Caco-2 (cell line): ENCODE data around the gene TXNDC12. TPM values are rescaled to one million over a fixed set of nuclear protein-coding genes. Genes with fewer than 3 reads are reported as not detected.

Experiments
- BruUV-seq: library from RNA; stranded (reverse); fragments of 400-500 nt; replicated peaks from 2 replicates; lab custom pipeline; 2021; lab: Mats Ljungman, UMichigan
- CTCF ChIA-PET: fragments of 300-600 bp; sonication (Branson Sonifier 250); formaldehyde crosslinking; loops from one replicate; lab custom pipeline; 2022; ENCODE audit warnings: antibody characterized with exemption; lab: Charles Lee
- POLR2A ChIA-PET: fragments of 300-600 bp; sonication (Branson Sonifier 250); formaldehyde crosslinking; loops from one replicate; lab custom pipeline; 2022; ENCODE audit warnings: antibody characterized with exemption; lab: Charles Lee
- DNase-seq, 2 experiments: peaks; one replicate each; pipeline versions ENCODE4 v3.0.0 to v3.0.0-alpha.2; 2020 to 2022
- H3K27me3 ChIP-seq: replicated peaks from 2 replicates; pipeline ENCODE4 v1.6.0; 2011; ENCODE audit warnings: low read length; ENCODE audit not compliant: control insufficient read depth, insufficient read depth
- H3K36me3 ChIP-seq: 2 replicates; pipeline ENCODE4 v1.5.1; 2011; ENCODE audit warnings: low read length; ENCODE audit not compliant: control insufficient read depth, insufficient read depth
- H3K4me1 ChIP-seq: fragments of 250-450 bp; sonication (Bioruptor Pico); 2 replicates; pipeline ENCODE4 v1.5.1; 2020; ENCODE audit warnings: mild to moderate bottlenecking
- H3K4me3 ChIP-seq: 2 replicates; pipeline ENCODE4 v1.5.1; 2011; ENCODE audit warnings: low read depth, mild to moderate bottlenecking, control low read depth, low read length
- H3K9me3 ChIP-seq: fragments of 250-450 bp; sonication (Bioruptor Pico); 2 replicates; pipeline ENCODE4 v1.5.1; 2020; ENCODE audit warnings: mild to moderate bottlenecking, moderate library complexity
- H3K27ac Mint-ChIP-seq: one replicate; pipeline ENCODE4 v1.8.0; 2022; ENCODE audit warnings: mixed read lengths; ENCODE audit not compliant: unreplicated experiment
- H3K27me3 Mint-ChIP-seq: one replicate; pipeline ENCODE4 v1.8.0; 2022; ENCODE audit warnings: mixed read lengths; ENCODE audit not compliant: insufficient read depth, unreplicated experiment
- H3K36me3 Mint-ChIP-seq: one replicate; pipeline ENCODE4 v1.8.0; 2022; ENCODE audit warnings: mild to moderate bottlenecking, mixed read lengths; ENCODE audit not compliant: insufficient read depth, unreplicated experiment
- H3K4me1 Mint-ChIP-seq: one replicate; pipeline ENCODE4 v1.8.0; 2022; ENCODE audit warnings: low read depth, mixed read lengths; ENCODE audit not compliant: unreplicated experiment
- H3K4me3 Mint-ChIP-seq: one replicate; pipeline ENCODE4 v1.8.0; 2022; ENCODE audit warnings: mild to moderate bottlenecking, moderate library complexity, mixed read lengths; ENCODE audit not compliant: unreplicated experiment
- H3K9me3 Mint-ChIP-seq: one replicate; pipeline ENCODE4 v1.8.0; 2022; ENCODE audit warnings: mixed read lengths; ENCODE audit not compliant: unreplicated experiment
- intact Hi-C: fragments of 100-400 bp; cut with micrococcal nuclease; formaldehyde crosslinking; loops from one replicate; pipeline ENCODE4 v1.10.0; 2022; ENCODE audit not compliant: unreplicated experiment
- total RNA-seq: library from RNA; stranded (reverse); gene quantifications from 2 replicates; pipeline ENCODE4 v1.2.3, GENCODE V29; 2022
- TF ChIP-seq, protein P1 (sequence below), 2 experiments: fragments of 200-600 bp in 1 of 2; IDR thresholded peaks; 1 replicate in 1 of 2; 2 replicates in 1 of 2; pipeline versions ENCODE4 v1.5.1 to v1.8.0; 2011 to 2022; ENCODE audit warnings: antibody characterized with exemption in 1 of 2, control low read depth in 1 of 2, inconsistent platforms in 1 of 2, low read depth in 1 of 2, low read length in 1 of 2, mild to moderate bottlenecking in 1 of 2, moderate library complexity in 1 of 2; ENCODE audit not compliant: insufficient read depth in 1 of 2, severe bottlenecking in 1 of 2, unreplicated experiment in 1 of 2

Gene TXNDC12
- total RNA-seq, 1 experiment from 2014 or later: 61.1 TPM

DNA sequence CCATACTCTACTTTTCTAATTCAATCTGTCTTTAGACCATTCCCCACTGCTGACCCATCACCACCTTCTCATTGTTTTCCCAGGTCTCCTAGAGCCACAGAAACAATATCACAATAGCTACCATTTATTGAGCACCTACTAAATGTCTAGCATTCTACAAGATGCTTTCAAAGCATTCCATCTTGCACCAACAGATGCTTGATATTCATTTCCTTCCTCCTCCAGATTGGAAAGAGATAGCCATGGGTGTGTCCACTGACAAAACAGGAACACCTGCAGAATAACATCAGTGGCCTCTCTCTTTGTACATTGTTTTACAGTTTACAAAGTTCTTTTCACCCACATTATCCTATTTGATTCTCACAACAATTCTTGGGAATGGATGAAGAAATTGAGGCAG is 66.7 kb downstream of the TXNDC12 start:
- POLR2A ChIA-PET: interaction anchor here (0.5 kb wide), 1 partner anchor 700 kb away, joined by 5 read pairs; no protein-coding TSS in a partner anchor
- Mint-ChIP-seq H3K27ac (no peak overlapping the region), H3K4me1 (peaks cover 16% of the 10 kb centered on the region), H3K4me3 (no peak overlapping the region), H3K9me3 (no peaks in the 10 kb centered on the region), H3K36me3 (no peaks in the 10 kb centered on the region), H3K27me3 (no peaks in the 10 kb centered on the region)
- no peaks in the 10 kb centered on the region for H3K27me3 ChIP-seq
- DNase-seq: no peak
- H3K4me3 ChIP-seq: no peak overlapping the region
- no peaks in the 10 kb centered on the region for H3K4me1 ChIP-seq
- H3K9me3 ChIP-seq: no peaks in the 10 kb centered on the region
- no peaks in the 10 kb centered on the region for H3K36me3 ChIP-seq
- intact Hi-C loops: no loop called here
- no TSS peak for BruUV-seq
- TF ChIP-seq, protein P1, sequence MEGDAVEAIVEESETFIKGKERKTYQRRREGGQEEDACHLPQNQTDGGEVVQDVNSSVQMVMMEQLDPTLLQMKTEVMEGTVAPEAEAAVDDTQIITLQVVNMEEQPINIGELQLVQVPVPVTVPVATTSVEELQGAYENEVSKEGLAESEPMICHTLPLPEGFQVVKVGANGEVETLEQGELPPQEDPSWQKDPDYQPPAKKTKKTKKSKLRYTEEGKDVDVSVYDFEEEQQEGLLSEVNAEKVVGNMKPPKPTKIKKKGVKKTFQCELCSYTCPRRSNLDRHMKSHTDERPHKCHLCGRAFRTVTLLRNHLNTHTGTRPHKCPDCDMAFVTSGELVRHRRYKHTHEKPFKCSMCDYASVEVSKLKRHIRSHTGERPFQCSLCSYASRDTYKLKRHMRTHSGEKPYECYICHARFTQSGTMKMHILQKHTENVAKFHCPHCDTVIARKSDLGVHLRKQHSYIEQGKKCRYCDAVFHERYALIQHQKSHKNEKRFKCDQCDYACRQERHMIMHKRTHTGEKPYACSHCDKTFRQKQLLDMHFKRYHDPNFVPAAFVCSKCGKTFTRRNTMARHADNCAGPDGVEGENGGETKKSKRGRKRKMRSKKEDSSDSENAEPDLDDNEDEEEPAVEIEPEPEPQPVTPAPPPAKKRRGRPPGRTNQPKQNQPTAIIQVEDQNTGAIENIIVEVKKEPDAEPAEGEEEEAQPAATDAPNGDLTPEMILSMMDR (IDR thresholded peaks at IDR 0.05; ENCODE audit: insufficient read depth in 1 of 2, low read depth in 1 of 2, low read length in 1 of 2, severe bottlenecking in 1 of 2, unreplicated experiment in 1 of 2): no peak
- CTCF ChIA-PET: interaction anchor here (0.6 kb wide), 1 partner anchor 103 kb away, joined by 5 read pairs; no protein-coding TSS in a partner anchor

DNA sequence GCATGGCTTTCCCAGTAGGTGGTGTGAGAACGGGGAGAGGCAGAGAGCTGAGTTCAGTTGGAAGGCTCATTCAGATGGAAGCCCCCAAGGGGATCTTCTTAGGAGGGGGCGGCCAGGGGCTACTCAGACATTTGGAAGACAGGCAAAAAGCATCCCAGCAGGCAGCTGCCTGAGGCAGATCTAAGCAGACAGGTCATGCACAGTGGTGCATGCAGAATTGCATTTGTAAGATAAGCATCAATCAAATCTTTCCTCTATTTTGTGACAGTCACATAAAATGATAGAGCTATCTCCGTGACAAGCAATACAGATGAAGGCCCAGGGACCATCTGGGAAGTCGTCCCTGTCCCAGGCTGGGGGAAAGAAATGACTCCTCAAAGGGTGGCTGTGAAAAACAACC is 68.3 kb downstream of the TXNDC12 start:
- TF ChIP-seq, protein P1 (IDR thresholded peaks at IDR 0.05; ENCODE audit: insufficient read depth in 1 of 2, low read depth in 1 of 2, low read length in 1 of 2, severe bottlenecking in 1 of 2, unreplicated experiment in 1 of 2): no peak
- H3K4me3 ChIP-seq: no peak overlapping the region
- no peaks in the 10 kb centered on the region for H3K27me3 Mint-ChIP-seq

DNA sequence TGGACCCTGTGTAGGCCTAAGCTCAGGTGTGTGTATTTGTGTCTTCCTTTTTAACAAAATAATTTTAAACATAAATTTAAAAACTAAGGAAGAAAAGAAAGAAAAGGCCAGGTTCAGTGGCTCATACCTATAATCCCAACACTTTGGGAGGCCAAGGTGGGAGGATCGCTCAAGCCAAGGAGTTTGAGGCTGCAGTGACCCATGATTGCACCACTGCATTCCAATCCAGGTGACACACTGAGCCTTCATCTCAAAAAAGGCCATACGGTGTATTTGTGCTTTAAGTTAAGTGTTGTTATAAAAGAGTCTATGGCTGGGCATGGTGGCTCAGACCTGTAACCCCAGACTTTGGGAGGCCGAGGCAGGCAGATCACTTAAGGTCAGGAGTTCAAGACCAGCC is 72.8 kb downstream of the TXNDC12 start:
- BruUV-seq: no TSS peak
- DNase-seq: no peak
- peaks cover 20% of the 10 kb centered on the region for H3K4me1 ChIP-seq
- H3K36me3 ChIP-seq: no peaks in the 10 kb centered on the region
- no peaks in the 10 kb centered on the region for H3K9me3 ChIP-seq
- TF ChIP-seq, protein P1 (IDR thresholded peaks at IDR 0.05; ENCODE audit: insufficient read depth in 1 of 2, low read depth in 1 of 2, low read length in 1 of 2, severe bottlenecking in 1 of 2, unreplicated experiment in 1 of 2): no peak
- no peak overlapping the region for H3K4me3 Mint-ChIP-seq
- H3K9me3 Mint-ChIP-seq: no peaks in the 10 kb centered on the region
- no peak overlapping the region for H3K27ac Mint-ChIP-seq
- intact Hi-C loops: no loop called here
- CTCF ChIA-PET: no interaction called here
- POLR2A ChIA-PET: no interaction called here
- H3K36me3 Mint-ChIP-seq: peaks cover 5% of the 10 kb centered on the region
- H3K27me3 ChIP-seq: no peaks in the 10 kb centered on the region
- H3K27me3 Mint-ChIP-seq: no peaks in the 10 kb centered on the region
- H3K4me1 Mint-ChIP-seq: peaks cover 17% of the 10 kb centered on the region
- H3K4me3 ChIP-seq: no peak overlapping the region

More for the DNA sequence above, 68.3 kb downstream of the TXNDC12 start:
- Histone ChIP-seq H3K27me3 (no peaks in the 10 kb centered on the region), H3K9me3 (no peaks in the 10 kb centered on the region), H3K36me3 (no peaks in the 10 kb centered on the region), H3K4me1 (no peaks in the 10 kb centered on the region)
- CTCF ChIA-PET: no interaction called here
- no peak overlapping the region for H3K4me3 Mint-ChIP-seq
- BruUV-seq: no TSS peak
- intact Hi-C loops: no loop called here
- no peak for DNase-seq
- H3K27ac Mint-ChIP-seq: no peak overlapping the region
- POLR2A ChIA-PET: no interaction called here
- H3K36me3 Mint-ChIP-seq: no peaks in the 10 kb centered on the region
- H3K9me3 Mint-ChIP-seq: no peaks in the 10 kb centered on the region
- H3K4me1 Mint-ChIP-seq: peaks cover 16% of the 10 kb centered on the region
